IMR-90 (cell line): ENCODE results near the gene KDM6A. TPM values are rescaled to one million over a fixed set of nuclear protein-coding genes. Genes with fewer than 3 reads are reported as not detected.
A peak's percentile ranks its signal among the peaks of the same experiment; 100 is the strongest.

Source experiments
- ATAC-seq: fragments of 200-7000 bp; cut with Tn5 transposase; 2 replicates; pipeline ENCODE4 v1.9.1; 2020; ENCODE audit warnings: low read depth, mild to moderate bottlenecking, moderate library complexity
- BruUV-seq: library from RNA; stranded (reverse); fragments of 400-500 nt; replicated peaks from 2 replicates; lab custom pipeline; 2021; lab: Mats Ljungman, UMichigan
- CTCF ChIA-PET: fragments of 300-600 bp; formaldehyde crosslinking; extraction: SDS; loops from one replicate; lab custom pipeline; 2021; ENCODE audit warnings: antibody characterized with exemption; lab: Yijun Ruan, JAX
- POLR2A ChIA-PET: fragments of 300-600 bp; sonication (Branson Sonifier 250); formaldehyde crosslinking; loops from one replicate; lab custom pipeline; 2022; ENCODE audit warnings: antibody characterized with exemption; ENCODE audit not compliant: unreplicated experiment; lab: Charles Lee
- DNase-seq: peaks from one replicate; pipeline ENCODE4 v3.0.0; 2013
- H2AFZ ChIP-seq: replicated peaks from 2 replicates; pipeline ENCODE3; 2013; ENCODE audit warnings: low read length, mild to moderate bottlenecking; ENCODE audit not compliant: poor library complexity
- H2AK5ac ChIP-seq: 2 replicates; pipeline ENCODE4 v1.6.1; 2013; ENCODE audit warnings: low read depth, low read length, inconsistent platforms
- H2AK9ac ChIP-seq: replicated peaks from 2 replicates; pipeline ENCODE3; 2013; ENCODE audit warnings: mild to moderate bottlenecking, low read depth, low read length, moderate library complexity; ENCODE audit not compliant: poor library complexity
- H2BK120ac ChIP-seq: 2 replicates; pipeline ENCODE4 v1.6.1; 2013; ENCODE audit warnings: low read depth, low read length, inconsistent platforms
- H2BK15ac ChIP-seq: 3 replicates; pipeline ENCODE4 v1.6.1; 2013; ENCODE audit warnings: low read depth, low read length, inconsistent platforms
- H2BK20ac ChIP-seq: 2 replicates; pipeline ENCODE4 v1.6.1; 2013; ENCODE audit warnings: low read depth, mild to moderate bottlenecking, inconsistent platforms, low read length, moderate library complexity
- H2BK5ac ChIP-seq: 2 replicates; pipeline ENCODE4 v1.6.1; 2013; ENCODE audit warnings: mild to moderate bottlenecking, low read depth, low read length, inconsistent platforms; ENCODE audit not compliant: poor library complexity, severe bottlenecking
- H3K14ac ChIP-seq: replicated peaks from 2 replicates; pipeline ENCODE4 v1.6.1; 2013; ENCODE audit warnings: low read depth, low read length, inconsistent platforms
- H3K18ac ChIP-seq: 2 replicates; pipeline ENCODE4 v1.6.1; 2013; ENCODE audit warnings: low read depth, low read length, control low read depth
- H3K23ac ChIP-seq: 2 replicates; pipeline ENCODE4 v1.6.1; 2013; ENCODE audit warnings: low read depth, low read length, inconsistent platforms
- H3K27ac ChIP-seq: 2 replicates; pipeline ENCODE4 v1.5.1; 2013; ENCODE audit warnings: mild to moderate bottlenecking, control low read depth, low read length; ENCODE audit not compliant: insufficient read depth
- H3K27me3 ChIP-seq: 2 replicates; pipeline ENCODE4 v1.6.1; 2013; ENCODE audit warnings: low read length; ENCODE audit not compliant: control insufficient read depth, insufficient read depth
- H3K36me3 ChIP-seq: 2 replicates; pipeline ENCODE4 v1.6.1; 2013; ENCODE audit warnings: low read length, mixed read lengths; ENCODE audit not compliant: control insufficient read depth, insufficient read depth
- H3K4ac ChIP-seq: 2 replicates; pipeline ENCODE4 v1.6.1; 2013; ENCODE audit warnings: low read depth, low read length, inconsistent platforms
- H3K4me1 ChIP-seq: 2 replicates; pipeline ENCODE4 v1.6.1; 2013; ENCODE audit warnings: low read length, mixed read lengths; ENCODE audit not compliant: control insufficient read depth, insufficient read depth
- H3K4me2 ChIP-seq: 2 replicates; pipeline ENCODE4 v1.6.1; 2013; ENCODE audit warnings: low read depth, mild to moderate bottlenecking, control low read depth, low read length, moderate library complexity
- H3K4me3 ChIP-seq: 2 replicates; pipeline ENCODE4 v1.5.1; 2013; ENCODE audit warnings: low read depth, mild to moderate bottlenecking, control low read depth, low read length, moderate library complexity; ENCODE audit not compliant: insufficient read depth
- H3K56ac ChIP-seq: 2 replicates; pipeline ENCODE4 v1.6.1; 2013; ENCODE audit warnings: low read length, inconsistent platforms; ENCODE audit not compliant: insufficient read depth; ENCODE audit errors: extremely low read depth
- H3K79me1 ChIP-seq, 2 experiments: 2 replicates each; pipeline ENCODE4 v1.6.1; 2013; ENCODE audit warnings: low read length in 2 of 2, inconsistent platforms in 1 of 2, low read depth in 1 of 2
- H3K9ac ChIP-seq: 2 replicates; pipeline ENCODE4 v1.6.1; 2013; ENCODE audit warnings: low read depth, low read length, control low read depth
- H3K9me1 ChIP-seq: 2 replicates; pipeline ENCODE4 v1.6.1; 2013; ENCODE audit warnings: low read length, inconsistent platforms; ENCODE audit not compliant: insufficient read depth
- H3K9me3 ChIP-seq: 2 replicates; pipeline ENCODE4 v1.6.1; 2013; ENCODE audit warnings: low read length; ENCODE audit not compliant: control insufficient read depth, insufficient read depth
- H4K20me1 ChIP-seq: 2 replicates; pipeline ENCODE4 v1.6.1; 2013; ENCODE audit warnings: low read length, inconsistent platforms; ENCODE audit not compliant: insufficient read depth
- H4K5ac ChIP-seq: 2 replicates; pipeline ENCODE4 v1.6.1; 2013; ENCODE audit warnings: mild to moderate bottlenecking, low read depth, low read length, control low read depth
- H4K8ac ChIP-seq, 2 experiments: 2 replicates each; pipeline ENCODE4 v1.6.1; 2013; ENCODE audit warnings: low read depth in 2 of 2, low read length in 2 of 2, control low read depth in 1 of 2, inconsistent platforms in 1 of 2
- H4K91ac ChIP-seq: 2 replicates; pipeline ENCODE4 v1.6.1; 2013; ENCODE audit warnings: low read depth, low read length, inconsistent platforms; ENCODE audit not compliant: insufficient read depth
- BHLHE40 ChIP-seq: fragments of 150-350 bp; IDR thresholded peaks from 2 replicates; pipeline ENCODE4 v1.6.1; 2016; ENCODE audit warnings: mild to moderate bottlenecking, low read depth, low read length
- CEBPB ChIP-seq: IDR thresholded peaks from 2 replicates; pipeline ENCODE4 v1.6.1; 2012; ENCODE audit warnings: low read depth, low read length, improper control_type of control experiment
- CHD1 ChIP-seq: IDR thresholded peaks from 2 replicates; pipeline ENCODE4 v1.6.1; 2012; ENCODE audit warnings: low read depth, low read length, improper control_type of control experiment
- ELK1 ChIP-seq: fragments of 150-350 bp; IDR thresholded peaks from 2 replicates; pipeline ENCODE4 v1.6.1; 2016; ENCODE audit warnings: low read depth, mild to moderate bottlenecking, low read length, moderate library complexity, borderline replicate concordance
- FOS ChIP-seq: fragments of 150-350 bp; IDR thresholded peaks from 2 replicates; pipeline ENCODE4 v1.6.1; 2016; ENCODE audit warnings: low read depth, low read length
- MAFK ChIP-seq: IDR thresholded peaks from 2 replicates; pipeline ENCODE4 v1.6.1; 2012; ENCODE audit warnings: low read depth, low read length, improper control_type of control experiment
- MAZ ChIP-seq: IDR thresholded peaks from 2 replicates; pipeline ENCODE4 v1.6.1; 2012; ENCODE audit warnings: low read depth, mild to moderate bottlenecking, low read length, improper control_type of control experiment, moderate library complexity, borderline replicate concordance
- MXI1 ChIP-seq: IDR thresholded peaks from 2 replicates; pipeline ENCODE4 v1.6.1; 2012; ENCODE audit warnings: low read depth, mild to moderate bottlenecking, low read length, moderate library complexity, borderline replicate concordance
- NFE2L2 ChIP-seq: fragments of 150-350 bp; IDR thresholded peaks from 2 replicates; pipeline ENCODE4 v1.6.1; 2016; ENCODE audit warnings: low read depth, mild to moderate bottlenecking, low read length
- POLR2A ChIP-seq: IDR thresholded peaks from 2 replicates; pipeline ENCODE4 v1.6.1; 2012; ENCODE audit warnings: mild to moderate bottlenecking, low read depth, low read length
- RAD21 ChIP-seq: IDR thresholded peaks from 2 replicates; pipeline ENCODE4 v1.6.1; 2012; ENCODE audit warnings: low read length, improper control_type of control experiment
- RCOR1 ChIP-seq: IDR thresholded peaks from 2 replicates; pipeline ENCODE4 v1.6.1; 2012; ENCODE audit warnings: mild to moderate bottlenecking, low read length, improper control_type of control experiment; ENCODE audit not compliant: insufficient replicate concordance
- RFX5 ChIP-seq: IDR thresholded peaks from 2 replicates; pipeline ENCODE4 v1.8.0; 2012; ENCODE audit warnings: low read depth, mild to moderate bottlenecking, low read length, moderate library complexity
- SMC3 ChIP-seq: fragments of 150-350 bp; IDR thresholded peaks from 2 replicates; pipeline ENCODE4 v1.6.1; 2016; ENCODE audit warnings: low read depth, mild to moderate bottlenecking, antibody characterized with exemption, low read length, moderate library complexity
- USF2 ChIP-seq: fragments of 150-350 bp; IDR thresholded peaks from 2 replicates; pipeline ENCODE4 v1.6.1; 2017; ENCODE audit warnings: mild to moderate bottlenecking, antibody characterized with exemption, low read length, low read depth
- dilution Hi-C: fragments of 300-500 bp; cut with HindIII; formaldehyde crosslinking; loops from one replicate; pipeline ENCODE4 v1.14.3; 2018; ENCODE audit warnings: low sequenced_read_pairs; ENCODE audit not compliant: unreplicated experiment
- in situ Hi-C: fragments of 300-500 bp; cut with MboI; formaldehyde crosslinking; loops from 3 replicates; pipeline ENCODE4 v1.14.3; 2019; ENCODE audit warnings: low sequenced_read_pairs, inconsistent platforms, mixed read lengths
- intact Hi-C: fragments of 100-400 bp; cut with micrococcal nuclease; formaldehyde crosslinking; loops from 2 replicates; pipeline ENCODE4 v1.10.0; 2022
- polyA plus RNA-seq, 3 experiments: library from polyadenylated mRNA; depleted of rRNA; stranded (reverse); fragments of >200 nt; gene quantifications; 2 replicates each; pipeline ENCODE4 v1.2.3, GENCODE V29; 2012; ENCODE audit warnings: low replicate concordance in 1 of 3
- total RNA-seq: library from RNA; depleted of rRNA; stranded (reverse); fragments of >200 nt; gene quantifications from 2 replicates; pipeline ENCODE4 v1.2.3, GENCODE V29; 2012
- TF ChIP-seq, protein P1 (sequence below): conservative IDR thresholded peaks from 2 replicates; pipeline ENCODE4 v1.5.1; 2012; ENCODE audit warnings: mild to moderate bottlenecking, low read depth, low read length, improper control_type of control experiment

KDM6A gene
- total and polyA plus RNA-seq, 2 of the 4 experiments (the other 2 are of a cell fraction) = 11.7 to 24.9 TPM

GRCh38 chrX:45011131-45011530, 138.1 kb downstream of the KDM6A start:
- Histone ChIP-seq H3K9me3 (peaks cover 3% of the 10 kb centered on the region), H3K27me3 (no peaks in the 10 kb centered on the region), H3K9ac (no peak overlapping the region), H2BK120ac (no peak overlapping the region), H2BK15ac (no peak overlapping the region), H3K23ac (no peak overlapping the region), H3K4ac (no peak overlapping the region), H3K14ac (no peak overlapping the region), H4K8ac (no peak overlapping the region), H2AK9ac (no peak overlapping the region), H3K56ac (no peak overlapping the region), H2BK20ac (no peak overlapping the region), H3K79me1 (peaks cover 0 to 26% of the 10 kb centered on the region in 2 experiments; a peak in 2 of 4 replicates), H3K36me3 (no peaks in the 10 kb centered on the region), H3K18ac (no peak overlapping the region), H3K9me1 (no peaks in the 10 kb centered on the region), H3K27ac (no peak overlapping the region), H3K4me2 (no peak overlapping the region), H2AK5ac (no peak overlapping the region), H3K4me3 (no peak overlapping the region), H4K5ac (no peak overlapping the region), H3K4me1 (peaks cover 2% of the 10 kb centered on the region; the same call in 1 of the 2 replicates), H2AFZ (no peak overlapping the region), H4K91ac (no peak overlapping the region), H2BK5ac (peak overlapping the region; percentile 2), H4K20me1 (peaks cover 14% of the 10 kb centered on the region; the same call in 1 of the 2 replicates)
- DNase-seq (peak; percentile 68), ATAC-seq (peak; percentile 66)
- ChIA-PET POLR2A (no interaction called here), CTCF (no interaction called here)
- TF ChIP-seq CEBPB = no peak
- TF ChIP-seq ELK1 = no peak
- no peak for TF ChIP-seq SMC3
- no peak for TF ChIP-seq USF2
- TF ChIP-seq FOS = no peak
- TF ChIP-seq MAZ = no peak
- no peak for TF ChIP-seq BHLHE40
- no peak for TF ChIP-seq CHD1
- TF ChIP-seq, protein P1, sequence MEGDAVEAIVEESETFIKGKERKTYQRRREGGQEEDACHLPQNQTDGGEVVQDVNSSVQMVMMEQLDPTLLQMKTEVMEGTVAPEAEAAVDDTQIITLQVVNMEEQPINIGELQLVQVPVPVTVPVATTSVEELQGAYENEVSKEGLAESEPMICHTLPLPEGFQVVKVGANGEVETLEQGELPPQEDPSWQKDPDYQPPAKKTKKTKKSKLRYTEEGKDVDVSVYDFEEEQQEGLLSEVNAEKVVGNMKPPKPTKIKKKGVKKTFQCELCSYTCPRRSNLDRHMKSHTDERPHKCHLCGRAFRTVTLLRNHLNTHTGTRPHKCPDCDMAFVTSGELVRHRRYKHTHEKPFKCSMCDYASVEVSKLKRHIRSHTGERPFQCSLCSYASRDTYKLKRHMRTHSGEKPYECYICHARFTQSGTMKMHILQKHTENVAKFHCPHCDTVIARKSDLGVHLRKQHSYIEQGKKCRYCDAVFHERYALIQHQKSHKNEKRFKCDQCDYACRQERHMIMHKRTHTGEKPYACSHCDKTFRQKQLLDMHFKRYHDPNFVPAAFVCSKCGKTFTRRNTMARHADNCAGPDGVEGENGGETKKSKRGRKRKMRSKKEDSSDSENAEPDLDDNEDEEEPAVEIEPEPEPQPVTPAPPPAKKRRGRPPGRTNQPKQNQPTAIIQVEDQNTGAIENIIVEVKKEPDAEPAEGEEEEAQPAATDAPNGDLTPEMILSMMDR = no peak
- no peak for TF ChIP-seq NFE2L2
- no peak for TF ChIP-seq MXI1
- TF ChIP-seq RAD21 = no peak
- TF ChIP-seq POLR2A = no peak
- no peak for TF ChIP-seq MAFK
- no peak for TF ChIP-seq RFX5
- no peak for TF ChIP-seq RCOR1
- BruUV-seq = no TSS peak
- dilution Hi-C loops (no loop called here), intact Hi-C loops (loop anchor here (5.0 kb wide), 1 partner anchor 94 kb away; no protein-coding TSS in a partner anchor), in situ Hi-C loops (no loop called here)
